ENCODE measurements around the gene ANKRD66. TPM values are rescaled to one million over a fixed set of nuclear protein-coding genes. Genes with fewer than 3 reads are reported as not detected.

Gene ANKRD66
- total RNA-seq, 1 donor from 2014 or later = not detected

GRCh38 chr6:46749731-46750130 lies 3.0 kb downstream of the ANKRD66 start:
- H3K9me3 Mint-ChIP-seq (ENCODE audit: low read depth) = no peaks in the 10 kb centered on the region
- H3K36me3 Mint-ChIP-seq (ENCODE audit: low read depth) = no peaks in the 10 kb centered on the region
- TF ChIP-seq, protein P1, sequence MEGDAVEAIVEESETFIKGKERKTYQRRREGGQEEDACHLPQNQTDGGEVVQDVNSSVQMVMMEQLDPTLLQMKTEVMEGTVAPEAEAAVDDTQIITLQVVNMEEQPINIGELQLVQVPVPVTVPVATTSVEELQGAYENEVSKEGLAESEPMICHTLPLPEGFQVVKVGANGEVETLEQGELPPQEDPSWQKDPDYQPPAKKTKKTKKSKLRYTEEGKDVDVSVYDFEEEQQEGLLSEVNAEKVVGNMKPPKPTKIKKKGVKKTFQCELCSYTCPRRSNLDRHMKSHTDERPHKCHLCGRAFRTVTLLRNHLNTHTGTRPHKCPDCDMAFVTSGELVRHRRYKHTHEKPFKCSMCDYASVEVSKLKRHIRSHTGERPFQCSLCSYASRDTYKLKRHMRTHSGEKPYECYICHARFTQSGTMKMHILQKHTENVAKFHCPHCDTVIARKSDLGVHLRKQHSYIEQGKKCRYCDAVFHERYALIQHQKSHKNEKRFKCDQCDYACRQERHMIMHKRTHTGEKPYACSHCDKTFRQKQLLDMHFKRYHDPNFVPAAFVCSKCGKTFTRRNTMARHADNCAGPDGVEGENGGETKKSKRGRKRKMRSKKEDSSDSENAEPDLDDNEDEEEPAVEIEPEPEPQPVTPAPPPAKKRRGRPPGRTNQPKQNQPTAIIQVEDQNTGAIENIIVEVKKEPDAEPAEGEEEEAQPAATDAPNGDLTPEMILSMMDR (IDR thresholded peaks at IDR 0.05) = no peak
- H3K4me1 Mint-ChIP-seq (ENCODE audit: low read depth) = no peaks in the 10 kb centered on the region
- peaks cover 14% of the 10 kb centered on the region for H3K27me3 Mint-ChIP-seq (ENCODE audit: low read depth)
- H3K4me3 Mint-ChIP-seq (ENCODE audit: unreplicated experiment) = no peak overlapping the region
- no peak for DNase-seq (ENCODE audit: low spot score)
- no peak overlapping the region for H3K27ac Mint-ChIP-seq (ENCODE audit: unreplicated experiment)

DNA sequence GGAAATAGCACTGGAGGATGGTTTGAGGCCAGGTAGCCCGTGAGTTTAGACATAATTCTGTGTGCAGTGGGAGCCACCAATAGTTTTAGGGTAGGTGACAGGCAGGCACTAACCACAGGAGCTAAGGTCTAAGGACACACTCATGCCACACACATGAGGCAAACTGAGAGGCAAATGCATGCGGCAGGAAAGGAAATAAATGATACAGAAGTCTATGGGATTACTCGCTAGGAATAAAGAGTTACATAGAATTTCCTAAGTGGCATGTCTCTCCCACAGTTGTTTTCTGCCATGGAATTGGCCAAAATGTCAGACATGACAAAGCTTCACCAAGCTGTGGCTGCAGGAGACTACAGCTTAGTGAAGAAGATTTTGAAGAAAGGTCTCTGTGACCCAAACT lies 4.9 kb downstream of the ANKRD66 start:
- DNase-seq (ENCODE audit: low spot score) = no peak
- no peak overlapping the region for H3K4me3 Mint-ChIP-seq (ENCODE audit: unreplicated experiment)
- H3K27me3 Mint-ChIP-seq (ENCODE audit: low read depth) = no peaks in the 10 kb centered on the region
- no peaks in the 10 kb centered on the region for H3K36me3 Mint-ChIP-seq (ENCODE audit: low read depth)
- TF ChIP-seq, protein P1 (IDR thresholded peaks at IDR 0.05) = no peak
- H3K9me3 Mint-ChIP-seq (ENCODE audit: low read depth) = no peaks in the 10 kb centered on the region
- no peak overlapping the region for H3K27ac Mint-ChIP-seq (ENCODE audit: unreplicated experiment)
- H3K4me1 Mint-ChIP-seq (ENCODE audit: low read depth) = no peaks in the 10 kb centered on the region

DNA sequence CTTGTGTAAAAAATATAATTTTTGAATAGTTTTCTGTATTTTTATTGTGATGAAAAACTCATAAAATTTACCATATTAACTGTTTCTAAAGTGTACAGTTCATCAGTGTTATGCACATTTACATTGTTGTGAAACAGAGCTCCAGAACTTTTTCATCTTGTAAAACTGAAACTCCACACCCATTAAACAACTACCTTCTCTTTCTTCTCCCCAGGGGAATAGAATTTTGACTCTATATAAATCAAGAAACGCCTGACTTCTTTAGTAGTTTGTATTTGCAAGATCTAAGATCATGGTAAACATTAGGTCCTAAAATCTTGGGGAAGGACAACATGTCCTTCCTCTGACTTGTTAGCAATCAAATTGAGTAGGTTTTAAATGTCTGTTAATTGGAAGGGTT lies 9.1 kb downstream of the ANKRD66 start:
- H3K4me1 Mint-ChIP-seq (ENCODE audit: low read depth) = no peaks in the 10 kb centered on the region
- DNase-seq (ENCODE audit: low spot score) = no peak
- no peak overlapping the region for H3K4me3 Mint-ChIP-seq (ENCODE audit: unreplicated experiment)
- H3K27me3 Mint-ChIP-seq (ENCODE audit: low read depth) = no peaks in the 10 kb centered on the region
- no peaks in the 10 kb centered on the region for H3K9me3 Mint-ChIP-seq (ENCODE audit: low read depth)
- TF ChIP-seq, protein P1 (IDR thresholded peaks at IDR 0.05) = no peak
- no peaks in the 10 kb centered on the region for H3K36me3 Mint-ChIP-seq (ENCODE audit: low read depth)
- H3K27ac Mint-ChIP-seq (ENCODE audit: unreplicated experiment) = no peak overlapping the region

DNA sequence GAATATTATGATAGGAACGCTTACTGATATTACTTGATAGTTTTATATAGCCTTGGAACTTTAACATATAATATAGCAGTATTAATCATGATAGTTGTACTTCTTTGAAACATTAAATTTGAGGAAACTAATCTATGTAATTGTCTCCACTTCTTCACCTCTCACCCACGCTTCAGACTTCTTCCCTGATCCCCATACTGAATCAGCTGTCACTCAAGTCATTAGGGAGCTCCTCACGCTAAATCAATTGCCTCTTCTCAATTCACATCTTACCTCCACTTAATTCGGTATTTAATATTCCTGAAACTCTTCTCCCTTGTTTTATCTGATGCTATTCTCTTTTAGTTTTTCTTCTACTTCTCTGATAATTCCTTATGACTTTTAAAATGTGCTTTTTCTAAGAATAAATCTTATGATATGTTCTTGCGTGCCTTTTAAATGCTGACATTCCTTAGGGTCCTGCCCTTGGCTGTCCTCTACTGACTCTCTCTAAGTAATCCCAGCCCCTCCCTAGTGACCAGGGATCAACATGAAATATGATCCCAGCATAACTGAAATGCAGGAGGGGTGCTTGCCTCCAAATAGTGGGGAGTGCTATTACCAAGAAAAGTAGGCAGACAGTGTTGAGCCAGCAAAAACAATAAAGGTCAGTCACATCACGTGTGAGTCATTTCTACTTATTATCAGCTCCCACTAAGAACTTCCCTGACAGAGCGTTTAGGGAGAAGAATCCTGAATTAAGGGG lies 9.9 kb downstream of the ANKRD66 start:
- Mint-ChIP-seq H3K4me3 (ENCODE audit: unreplicated experiment) (no peak overlapping the region), H3K27me3 (ENCODE audit: low read depth) (no peaks in the 10 kb centered on the region), H3K36me3 (ENCODE audit: low read depth) (no peaks in the 10 kb centered on the region), H3K27ac (ENCODE audit: unreplicated experiment) (no peak overlapping the region), H3K4me1 (ENCODE audit: low read depth) (no peaks in the 10 kb centered on the region), H3K9me3 (ENCODE audit: low read depth) (no peaks in the 10 kb centered on the region)
- TF ChIP-seq, protein P1 (IDR thresholded peaks at IDR 0.05) = no peak
- DNase-seq (ENCODE audit: low spot score) = no peak

DNA sequence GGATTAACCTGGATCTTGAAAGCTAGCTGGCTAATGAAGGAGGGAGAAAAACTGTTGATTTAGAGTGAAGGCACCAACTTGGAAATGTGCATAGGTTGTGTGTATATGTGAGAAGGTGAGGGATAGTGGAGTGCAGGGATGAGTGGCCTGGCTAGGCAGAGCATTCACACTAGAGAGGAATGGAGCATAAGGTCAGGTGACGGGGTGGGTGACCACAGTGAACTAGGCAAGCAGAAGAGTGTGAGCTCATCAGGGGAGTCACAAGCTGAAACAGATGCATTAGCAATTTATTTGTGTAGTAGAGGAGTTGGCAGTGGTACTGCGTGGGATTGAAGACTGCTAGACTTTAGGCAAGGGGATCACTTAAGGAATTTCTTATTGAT lies 10.5 kb downstream of the ANKRD66 start:
- H3K27me3 Mint-ChIP-seq (ENCODE audit: low read depth) = no peaks in the 10 kb centered on the region
- no peaks in the 10 kb centered on the region for H3K36me3 Mint-ChIP-seq (ENCODE audit: low read depth)
- no peaks in the 10 kb centered on the region for H3K4me1 Mint-ChIP-seq (ENCODE audit: low read depth)
- TF ChIP-seq, protein P1 (IDR thresholded peaks at IDR 0.05) = no peak
- no peak overlapping the region for H3K4me3 Mint-ChIP-seq (ENCODE audit: unreplicated experiment)
- H3K27ac Mint-ChIP-seq (ENCODE audit: unreplicated experiment) = no peak overlapping the region
- no peaks in the 10 kb centered on the region for H3K9me3 Mint-ChIP-seq (ENCODE audit: low read depth)
- DNase-seq (ENCODE audit: low spot score) = no peak
